ENCODE measurements around the gene BCL6.
A peak's percentile ranks its signal among the peaks of the same experiment; 100 is the strongest.

GRCh38 chr3:187748050-187748481 lies 2.8 kb upstream of the BCL6 start:
- peak; percentile 98 for TF ChIP-seq CTCF (conservative IDR thresholded peaks at IDR 0.05; ENCODE audit: low read length)
- no peak for TF ChIP-seq EZH2phosphoT487 (IDR thresholded peaks at IDR 0.05; ENCODE audit: borderline replicate concordance)
